Measurements from ENCODE around the gene WNT6. TPM values are rescaled to one million over a fixed set of nuclear protein-coding genes. Genes with fewer than 3 reads are reported as not detected.

The WNT6 gene
- total RNA-seq, 1 donor from 2014 or later, result 0.90 TPM

- peak; percentile 91 for DNase-seq (ENCODE audit: low spot score)
Measured at GRCh38 chr2:218892693-218893348, 33.2 kb downstream of the WNT6 start.

DNA sequence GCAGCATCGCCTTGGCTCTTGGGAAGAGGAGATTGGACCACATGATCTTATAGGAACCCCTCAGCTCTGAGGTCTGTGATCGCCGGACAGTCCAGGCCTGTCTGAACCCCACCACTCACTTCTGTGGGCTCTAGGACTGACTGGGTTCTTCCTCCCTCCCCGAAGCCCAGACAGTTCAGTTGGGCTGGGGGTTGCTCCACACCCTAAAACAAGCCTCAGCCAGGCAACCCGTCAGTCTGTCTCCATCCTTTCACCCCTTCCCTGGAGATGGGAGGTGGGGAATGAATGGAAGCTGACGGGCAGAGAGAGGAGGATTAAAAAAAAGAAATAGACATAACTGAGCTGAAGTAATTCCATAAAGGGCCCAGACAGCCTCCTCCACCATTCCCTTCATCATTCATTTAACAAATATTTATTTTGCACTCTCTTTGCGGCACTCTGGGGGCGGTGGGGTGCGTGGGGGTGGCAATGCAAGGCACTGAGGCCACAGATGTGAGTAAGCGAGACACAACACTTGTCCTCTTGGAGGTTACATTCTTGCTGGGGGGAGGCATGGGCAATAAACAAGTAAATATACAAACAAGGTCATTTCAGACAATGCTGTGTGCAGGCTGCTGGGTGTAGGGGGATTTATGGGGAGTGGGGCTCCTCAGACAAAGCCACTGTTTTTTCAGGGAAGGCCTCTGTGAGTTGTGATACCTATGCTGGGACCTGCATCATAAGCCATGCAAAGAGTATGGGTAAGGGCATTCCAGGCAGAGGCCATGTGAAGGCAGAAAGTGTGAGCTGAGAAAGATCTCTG, 33.9 kb downstream of the WNT6 start:
- DNase-seq (ENCODE audit: low spot score), result no peak

GRCh38 chr2:218894151-218894879, 34.7 kb downstream of the WNT6 start:
- DNase-seq (ENCODE audit: low spot score), result no peak

DNA sequence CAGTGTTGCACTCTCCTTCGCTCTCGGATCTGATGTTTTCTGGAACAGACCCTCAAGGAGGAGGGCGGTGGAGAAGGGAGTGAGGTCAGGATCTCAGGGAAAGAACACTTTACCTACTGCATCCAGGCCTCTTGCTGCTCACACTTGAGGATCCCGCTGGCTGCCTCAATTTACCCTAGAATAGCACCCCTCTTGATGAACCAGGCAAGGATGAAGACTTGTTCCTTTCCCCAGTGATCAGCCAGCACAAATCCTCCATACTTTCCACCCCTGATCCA, 35.2 kb downstream of the WNT6 start:
- DNase-seq (ENCODE audit: low spot score), result no peak

- DNase-seq (ENCODE audit: low spot score), result no peak
Measured at GRCh38 chr2:218895326-218895725, 35.7 kb downstream of the WNT6 start.

- no peak for DNase-seq (ENCODE audit: low spot score)
Measured at GRCh38 chr2:218895759-218896500, 36.3 kb downstream of the WNT6 start.

- DNase-seq (ENCODE audit: low spot score), result no peak
Measured at GRCh38 chr2:218896501-218897393, 37.1 kb downstream of the WNT6 start.

DNA sequence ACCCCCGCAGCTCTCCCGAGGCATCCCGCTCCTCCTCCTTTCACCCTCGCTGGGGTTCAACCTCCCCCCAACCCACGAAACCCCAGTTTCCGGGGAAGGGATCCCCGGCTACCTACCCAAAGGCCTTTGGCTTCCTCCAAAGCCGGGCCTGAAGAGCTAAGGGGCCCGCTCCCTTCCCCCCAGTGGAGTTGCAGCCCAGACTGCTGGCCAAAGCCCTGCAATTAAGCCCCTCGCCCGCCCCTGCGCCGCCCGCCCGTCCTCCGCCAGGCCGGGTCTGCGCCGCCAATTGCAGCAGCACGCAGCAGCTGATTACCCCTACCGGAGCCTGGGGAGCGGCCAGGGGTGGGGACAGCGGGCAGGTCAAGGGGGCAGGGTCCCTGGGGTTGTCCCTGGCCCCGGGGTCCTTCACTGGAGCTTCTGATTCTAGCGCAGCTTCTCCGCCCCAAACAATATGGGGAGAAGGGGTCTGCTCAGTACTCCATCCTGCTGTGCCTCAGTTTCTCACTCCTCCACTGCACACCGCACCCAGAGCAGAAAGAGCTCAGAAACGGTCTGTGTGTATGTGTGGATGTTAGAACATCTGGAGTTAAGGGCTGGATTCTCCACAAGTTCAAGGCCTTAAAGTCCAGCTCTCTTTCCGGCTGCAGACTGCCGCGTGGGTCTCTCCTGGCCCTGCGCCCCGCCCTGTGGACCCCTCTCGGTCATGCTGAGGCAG, 37.9 kb downstream of the WNT6 start:
- no peak for DNase-seq (ENCODE audit: low spot score)

DNA sequence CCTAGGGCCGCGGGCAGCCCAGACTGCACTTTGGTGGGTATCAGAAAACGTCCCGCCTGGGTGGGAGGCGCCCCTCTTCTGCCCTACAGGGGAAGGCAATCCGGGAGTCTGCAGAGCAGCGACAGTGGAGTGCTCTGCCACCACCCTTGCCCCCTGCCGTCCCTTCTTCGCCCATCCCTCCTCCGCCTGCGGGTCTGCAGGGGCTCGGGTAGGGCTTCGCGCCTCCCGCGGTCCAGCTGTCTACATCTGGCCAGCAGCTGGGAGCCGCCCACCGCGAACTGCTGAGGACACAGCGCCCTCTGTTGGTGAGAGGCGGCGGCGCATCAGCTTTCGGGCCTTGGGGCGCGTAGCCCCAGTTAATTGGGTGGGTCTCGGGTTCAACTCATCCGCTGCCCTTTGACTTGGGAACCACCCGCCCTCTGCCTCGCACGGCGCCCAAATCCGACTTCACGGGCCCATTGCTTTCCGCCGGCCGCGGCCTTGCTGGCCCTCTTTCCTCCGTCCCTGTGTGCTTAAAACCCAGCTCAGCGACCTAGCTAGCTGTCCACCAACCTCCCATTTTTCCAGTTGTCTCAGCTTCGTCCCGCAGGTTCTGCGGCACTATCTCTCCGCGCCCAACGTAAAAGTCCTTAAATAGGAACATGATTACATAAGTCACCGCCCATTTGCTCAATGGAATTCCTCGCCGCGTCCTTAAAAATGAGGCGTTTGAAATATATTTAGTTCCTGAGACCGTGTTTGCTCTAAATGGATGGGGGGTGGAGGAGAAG, 38.7 kb downstream of the WNT6 start:
- no peak for DNase-seq (ENCODE audit: low spot score)

DNA sequence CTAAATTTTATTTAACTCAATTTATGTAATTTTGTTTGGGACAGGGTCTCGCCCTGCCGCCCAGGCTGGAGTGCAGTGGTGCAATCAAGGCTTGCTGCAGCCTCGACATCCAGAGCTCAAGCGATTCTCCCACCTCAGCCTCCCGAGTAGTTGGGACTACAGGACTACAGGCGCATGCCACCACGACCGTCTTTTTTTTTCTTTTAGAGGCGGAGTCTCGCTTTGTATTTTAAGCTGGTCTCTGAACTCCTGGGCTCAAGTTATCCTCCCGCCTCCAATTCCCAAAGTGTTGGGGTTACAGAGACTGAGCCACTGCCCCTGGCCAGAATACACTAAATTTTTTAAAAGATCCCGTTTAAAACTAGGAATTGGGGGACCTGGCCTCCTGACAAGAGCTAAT, 39.5 kb downstream of the WNT6 start:
- DNase-seq (ENCODE audit: low spot score), result no peak

DNA sequence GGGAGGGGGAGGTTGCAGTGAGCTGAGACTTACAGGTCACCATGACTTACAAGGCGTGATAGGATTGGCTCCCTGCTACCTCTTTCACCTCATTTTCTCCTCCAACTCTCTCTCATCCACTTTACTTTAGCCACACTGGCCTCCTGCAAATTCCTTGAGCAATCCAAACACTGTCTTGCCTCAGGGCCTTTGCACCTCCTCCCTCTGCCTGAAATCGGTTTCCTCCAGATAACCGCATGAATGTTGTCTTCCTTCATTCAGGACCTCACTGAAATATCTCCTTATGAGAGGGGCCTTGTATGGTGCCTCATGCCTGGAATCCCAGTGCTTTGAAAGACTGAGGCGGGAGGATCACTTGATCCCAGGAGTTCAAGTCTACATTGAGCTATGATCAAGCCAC, 42.8 kb downstream of the WNT6 start:
- DNase-seq (ENCODE audit: low spot score), result no peak

DNA sequence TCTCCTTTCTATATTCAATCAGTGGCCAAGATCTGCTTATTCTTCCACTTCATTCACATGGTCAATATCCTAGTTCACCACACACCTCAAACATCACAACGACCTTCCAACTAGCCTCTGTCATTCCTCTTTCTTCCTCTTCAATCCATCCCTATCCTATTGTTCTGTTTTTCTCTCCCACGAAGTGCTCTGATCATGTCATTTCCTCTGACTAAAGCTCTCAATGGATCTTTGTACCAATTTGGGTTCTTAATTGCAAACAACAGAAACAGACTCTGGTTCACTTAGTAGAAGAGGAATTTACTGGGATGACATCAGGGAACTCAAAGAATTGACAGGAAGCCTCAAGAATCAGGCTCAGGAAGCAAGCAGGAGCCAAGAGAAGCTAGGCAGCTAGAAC, 44.6 kb downstream of the WNT6 start:
- DNase-seq (ENCODE audit: low spot score), result no peak

- peak; percentile 95 for DNase-seq (ENCODE audit: low spot score)
Measured at GRCh38 chr2:218908721-218909619, 49.4 kb downstream of the WNT6 start.

DNA sequence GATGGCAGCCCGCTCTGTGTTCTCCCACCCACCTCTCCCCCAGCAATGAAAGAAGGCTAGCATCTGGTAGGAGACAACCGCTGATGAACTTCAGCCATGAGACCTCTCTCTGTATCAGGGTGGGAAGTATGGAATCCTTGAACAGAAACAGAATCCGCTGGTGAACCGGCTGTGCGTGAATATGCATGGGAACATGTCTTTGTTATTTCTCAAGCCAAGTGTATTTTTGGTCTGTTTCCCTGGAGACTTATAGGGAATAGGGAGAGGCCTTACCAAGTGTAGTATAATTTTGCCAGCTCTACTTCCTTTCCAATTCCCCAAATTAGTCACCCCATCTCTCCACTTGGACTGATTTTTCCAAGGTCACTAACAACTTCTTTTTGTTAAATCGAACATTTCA, 51.1 kb downstream of the WNT6 start:
- no peak for DNase-seq (ENCODE audit: low spot score)

GRCh38 chr2:218920504-218920903, 60.9 kb downstream of the WNT6 start:
- no peak for DNase-seq (ENCODE audit: low spot score)
